H1 (cell line): ENCODE data around the gene RNASEH2A. TPM values are rescaled to one million over a fixed set of nuclear protein-coding genes. Genes with fewer than 3 reads are reported as not detected.

Experiments used
- CTCF ChIA-PET: fragments of 300-600 bp; sonication (Branson Sonifier 250); formaldehyde crosslinking; loops from one replicate; lab custom pipeline; 2021; ENCODE audit not compliant: partially characterized antibody; lab: Charles Lee
- POLR2A ChIA-PET: fragments of 300-600 bp; sonication (Branson Sonifier 250); formaldehyde crosslinking; loops from one replicate; lab custom pipeline; 2021; ENCODE audit warnings: inconsistent platforms; ENCODE audit not compliant: partially characterized antibody; lab: Charles Lee
- DNase-seq, 2 experiments: peaks; one replicate each; pipeline versions ENCODE4 v3.0.0 to v3.0.0-alpha.2; 2010 to 2022; ENCODE audit warnings: low spot score in 2 of 2, low read depth in 1 of 2, mixed read lengths in 1 of 2
- FAIRE-seq: peaks from 2 replicates; lab custom pipeline; 2011; peaks lifted over from hg19 to GRCh38; lab: Jason Lieb, UNC
- H2AFZ ChIP-seq: 2 replicates; pipeline ENCODE4 v1.8.1; 2012; ENCODE audit warnings: low read length, inconsistent platforms
- H2AK5ac ChIP-seq: 2 replicates; pipeline ENCODE4 v1.6.1; 2013; ENCODE audit warnings: low read depth, low read length
- H2BK120ac ChIP-seq: replicated peaks from 2 replicates; pipeline ENCODE3; 2013; ENCODE audit warnings: low read depth, low read length, inconsistent platforms
- H2BK12ac ChIP-seq: 2 replicates; pipeline ENCODE4 v1.6.1; 2013; ENCODE audit warnings: low read depth, low read length
- H2BK15ac ChIP-seq: 2 replicates; pipeline ENCODE4 v1.6.1; 2013; ENCODE audit warnings: low read length
- H2BK20ac ChIP-seq: 2 replicates; pipeline ENCODE4 v1.6.1; 2013; ENCODE audit warnings: low read length
- H2BK5ac ChIP-seq: 2 replicates; pipeline ENCODE4 v1.6.1; 2013; ENCODE audit warnings: low read depth, low read length
- H3K14ac ChIP-seq: 2 replicates; pipeline ENCODE4 v1.6.1; 2013; ENCODE audit warnings: inconsistent platforms; ENCODE audit not compliant: insufficient read length
- H3K18ac ChIP-seq: 2 replicates; pipeline ENCODE4 v1.6.1; 2013; ENCODE audit warnings: low read length; ENCODE audit errors: extremely low read depth
- H3K23ac ChIP-seq: 2 replicates; pipeline ENCODE4 v1.6.1; 2013; ENCODE audit warnings: inconsistent platforms; ENCODE audit not compliant: insufficient read length
- H3K23me2 ChIP-seq: 2 replicates; pipeline ENCODE4 v1.6.1; 2013; ENCODE audit warnings: low read depth, low read length
- H3K27ac ChIP-seq: 2 replicates; pipeline ENCODE4 v1.6.1; 2011; ENCODE audit warnings: low read depth, low read length, inconsistent platforms
- H3K27me3 ChIP-seq, 4 experiments: replicated peaks in 1 of 4; 1 replicate in 1 of 4; 2 replicates in 3 of 4; pipeline versions ENCODE4 v1.6.1 to v1.8.1; 2011 to 2013; ENCODE audit warnings: low read length in 3 of 4, mild to moderate bottlenecking in 3 of 4, inconsistent platforms in 2 of 4, mixed read lengths in 2 of 4, moderate library complexity in 1 of 4; ENCODE audit not compliant: control insufficient read depth in 3 of 4, insufficient read depth in 3 of 4; ENCODE audit errors: extremely low read depth in 1 of 4
- H3K36me3 ChIP-seq, 4 experiments: 2 replicates each; pipeline versions ENCODE4 v1.6.1 to v1.8.1; 2011 to 2013; ENCODE audit warnings: mild to moderate bottlenecking in 4 of 4, low read length in 3 of 4, moderate library complexity in 2 of 4, control low read depth in 1 of 4, inconsistent platforms in 1 of 4; ENCODE audit not compliant: insufficient read depth in 4 of 4, control insufficient read depth in 2 of 4
- H3K4ac ChIP-seq: replicated peaks from 2 replicates; pipeline ENCODE3; 2013; ENCODE audit warnings: low read length, low read depth, mixed read lengths, inconsistent platforms; ENCODE audit not compliant: insufficient read length
- H3K4me1 ChIP-seq, 4 experiments: replicated peaks in 1 of 4; 1 replicate in 1 of 4; 2 replicates in 3 of 4; pipeline versions ENCODE4 v1.6.1 to v1.8.1; 2011 to 2013; ENCODE audit warnings: low read length in 3 of 4, inconsistent platforms in 2 of 4, mixed read lengths in 1 of 4; ENCODE audit not compliant: insufficient read depth in 4 of 4, control insufficient read depth in 3 of 4
- H3K4me2 ChIP-seq, 2 experiments: 2 replicates each; pipeline versions ENCODE4 v1.6.1 to v1.8.1; 2011 to 2013; ENCODE audit warnings: low read depth in 2 of 2, low read length in 2 of 2, control low read depth in 1 of 2, inconsistent platforms in 1 of 2, mild to moderate bottlenecking in 1 of 2; ENCODE audit not compliant: insufficient read depth in 1 of 2
- H3K4me3 ChIP-seq, 4 experiments: fragments of 200-600, 300-600 bp in 1 of 4; sonication (generic), shearing (Covaris generic), sonication (Bioruptor Twin) in 1 of 4; 2 replicates each; pipeline versions ENCODE4 v1.5.1 to v1.8.1; 2011 to 2016; ENCODE audit warnings: low read length in 4 of 4, low read depth in 3 of 4, control low read depth in 2 of 4, inconsistent platforms in 2 of 4, mild to moderate bottlenecking in 2 of 4, mixed read lengths in 1 of 4, moderate library complexity in 1 of 4; ENCODE audit not compliant: insufficient read depth in 2 of 4; ENCODE audit errors: extremely low read depth in 1 of 4
- H3K56ac ChIP-seq: replicated peaks from 2 replicates; pipeline ENCODE3; 2013; ENCODE audit warnings: low read depth, mild to moderate bottlenecking, mixed read lengths, low read length, inconsistent platforms; ENCODE audit not compliant: insufficient read length
- H3K79me1 ChIP-seq: 2 replicates; pipeline ENCODE4 v1.6.1; 2013; ENCODE audit warnings: low read depth, low read length, control low read depth
- H3K79me2 ChIP-seq, 2 experiments: 2 replicates each; pipeline versions ENCODE4 v1.6.1 to v1.8.1; 2012 to 2013; ENCODE audit warnings: low read length in 2 of 2, mild to moderate bottlenecking in 2 of 2, inconsistent platforms in 1 of 2; ENCODE audit not compliant: insufficient read depth in 2 of 2, control insufficient read depth in 1 of 2
- H3K9ac ChIP-seq, 4 experiments: replicated peaks in 1 of 4; 1 replicate in 1 of 4; 2 replicates in 3 of 4; pipeline versions ENCODE4 v1.6.1 to v1.8.1; 2011 to 2013; ENCODE audit warnings: low read depth in 3 of 4, low read length in 3 of 4, control low read depth in 2 of 4, mild to moderate bottlenecking in 2 of 4, moderate library complexity in 2 of 4, inconsistent platforms in 1 of 4; ENCODE audit errors: extremely low read depth in 1 of 4
- H3K9me3 ChIP-seq, 2 experiments: 2 replicates each; pipeline versions ENCODE4 v1.6.1 to v1.8.1; 2012 to 2013; ENCODE audit warnings: mild to moderate bottlenecking in 2 of 2, moderate library complexity in 2 of 2, control low read depth in 1 of 2, inconsistent platforms in 1 of 2, low read depth in 1 of 2, low read length in 1 of 2, mixed read lengths in 1 of 2; ENCODE audit not compliant: insufficient read depth in 2 of 2
- H4K20me1 ChIP-seq, 2 experiments: replicated peaks in 1 of 2; 2 replicates each; pipeline versions ENCODE3 to v1.8.1; 2011 to 2013; ENCODE audit warnings: inconsistent platforms in 2 of 2, low read length in 2 of 2, mild to moderate bottlenecking in 1 of 2; ENCODE audit not compliant: insufficient read depth in 2 of 2, control insufficient read depth in 1 of 2
- H4K5ac ChIP-seq: 2 replicates; pipeline ENCODE4 v1.6.1; 2013; ENCODE audit warnings: low read length, low read depth, mixed read lengths, inconsistent platforms; ENCODE audit not compliant: insufficient read length
- H4K8ac ChIP-seq: 2 replicates; pipeline ENCODE4 v1.8.0; 2013; ENCODE audit warnings: mild to moderate bottlenecking, moderate library complexity, low read length, inconsistent platforms; ENCODE audit not compliant: insufficient read depth; ENCODE audit errors: extremely low read depth
- H4K91ac ChIP-seq: replicated peaks from 2 replicates; pipeline ENCODE3; 2013; ENCODE audit warnings: low read length, mixed read lengths, inconsistent platforms; ENCODE audit not compliant: insufficient read length
- ASH2L ChIP-seq: fragments of 200-600, 300-600 bp; sonication (generic); IDR thresholded peaks from one replicate; pipeline ENCODE4 v1.7.1; 2017; ENCODE audit warnings: low read length
- KDM5A ChIP-seq: fragments of 200-600 bp; IDR thresholded peaks from 2 replicates; pipeline ENCODE4 v1.7.1; 2012; ENCODE audit warnings: mild to moderate bottlenecking, low read length, inconsistent platforms, mixed read lengths
- PHF8 ChIP-seq: fragments of 200-600 bp; sonication (generic); conservative IDR thresholded peaks from 2 replicates; pipeline ENCODE4 v1.7.1; 2012; ENCODE audit warnings: low read depth, mild to moderate bottlenecking, inconsistent platforms, low read length, moderate library complexity
- SP2 ChIP-seq: IDR thresholded peaks from 2 replicates; pipeline ENCODE4 v1.6.1; 2012; ENCODE audit warnings: mild to moderate bottlenecking, low read length, inconsistent platforms
- WGBS, 2 experiments: shearing (Covaris generic) in 1 of 2; methylation state at CpG; one replicate each; pipeline versions ENCODE4 v1.1.6 to v1.1.7; 2013 to 2015; ENCODE audit warnings: low lambda C conversion rate in 2 of 2, mixed read lengths in 2 of 2, inconsistent platforms in 1 of 2, low coverage in 1 of 2, missing lambda C conversion rate in 1 of 2; ENCODE audit not compliant: insufficient replicate concordance in 2 of 2, insufficient coverage in 1 of 2, insufficient read length in 1 of 2; ENCODE audit errors: extremely low coverage in 1 of 2, missing lambda C conversion rate in 1 of 2; 5-methylcytosine and 5-hydroxymethylcytosine counted together
- long read RNA-seq, 2 experiments: library from RNA in 1 of 2; library from capped mRNA in 1 of 2; stranded (forward); transcript quantifications; one replicate each; pipeline ENCODE4 v2.0.0, GENCODE V29; 2021; ENCODE audit warnings: inconsistent platforms in 1 of 2
- polyA minus RNA-seq, 3 experiments: library from RNA; depleted of rRNA, polyadenylated mRNA; stranded (reverse); fragments of >200 nt; gene quantifications; 1 replicate in 2 of 3; 2 replicates in 1 of 3; pipeline ENCODE4 v1.2.3, GENCODE V29; 2011
- polyA plus RNA-seq, 7 experiments: library from polyadenylated mRNA; depleted of rRNA in 3 of 7; stranded (reverse) in 5 of 7; unstranded in 2 of 7; fragments of >200 nt in 5 of 7; fragments of 200-250 nt in 2 of 7; gene quantifications; 1 replicate in 5 of 7; 2 replicates in 1 of 7; 4 replicates in 1 of 7; pipeline versions ENCODE4 v1.2.1 to v1.2.3, GENCODE V29; 2011 to 2013; ENCODE audit warnings: missing spikeins in 2 of 7, mixed read lengths in 2 of 7
- total RNA-seq: library from RNA; stranded (reverse); fragmentation: NEBNext Ultra II Directional; extraction: Animal tissue kit (Norgen Biotek cat#: 25700); gene quantifications from 2 replicates; pipeline ENCODE4 v1.2.1, GENCODE V29; 2021
- TF ChIP-seq, protein P1 (sequence below): IDR thresholded peaks from 2 replicates; pipeline ENCODE4 v1.6.1; 2012; ENCODE audit warnings: low read length, inconsistent platforms

Gene RNASEH2A
- total RNA-seq, result 67.5 and 67.9 TPM in 2 replicates
- polyA plus RNA-seq (2011; rRNA removed), result 120 and 141 TPM in 2 replicates
- 161 TPM for polyA plus RNA-seq (2011; cell fraction: cytosol; rRNA removed)
- 134 TPM for polyA plus RNA-seq (2011; cell fraction: nucleus; rRNA removed)
- polyA plus RNA-seq (2012, experiment 1 of 2), result 81.7 to 123 TPM (median 102 TPM) in 4 replicates
- polyA plus RNA-seq (2012, experiment 2 of 2), result 95.9 TPM
- polyA plus RNA-seq (2013, experiment 1 of 2), result 35.1 TPM
- polyA plus RNA-seq (2013, experiment 2 of 2), result 33.3 TPM
- polyA minus RNA-seq (2011; rRNA and poly(A)+ RNA removed), result 103 and 105 TPM in 2 replicates
- polyA minus RNA-seq (2011; cell fraction: cytosol; rRNA and poly(A)+ RNA removed), result 52.5 TPM
- polyA minus RNA-seq (2011; cell fraction: nucleus; rRNA and poly(A)+ RNA removed), result 32.0 TPM
- long read RNA-seq, experiment 1, transcript RNASEH2A-201 (8 exons, 2,753 nt), result major isoform, 37 of 76 reads
- long read RNA-seq, experiment 1, partial matches to known transcripts, result 20 of 76 reads
- long read RNA-seq, experiment 1, other reads (novel, unspliced or antisense), result 18 of 76 reads
- long read RNA-seq, experiment 2, transcript RNASEH2A-201 (8 exons, 2,753 nt), result major isoform, 201 of 222 reads
- long read RNA-seq, experiment 2, partial matches to known transcripts, result 8 of 222 reads
- long read RNA-seq, experiment 2, other reads (novel, unspliced or antisense), result 6 of 222 reads

DNA sequence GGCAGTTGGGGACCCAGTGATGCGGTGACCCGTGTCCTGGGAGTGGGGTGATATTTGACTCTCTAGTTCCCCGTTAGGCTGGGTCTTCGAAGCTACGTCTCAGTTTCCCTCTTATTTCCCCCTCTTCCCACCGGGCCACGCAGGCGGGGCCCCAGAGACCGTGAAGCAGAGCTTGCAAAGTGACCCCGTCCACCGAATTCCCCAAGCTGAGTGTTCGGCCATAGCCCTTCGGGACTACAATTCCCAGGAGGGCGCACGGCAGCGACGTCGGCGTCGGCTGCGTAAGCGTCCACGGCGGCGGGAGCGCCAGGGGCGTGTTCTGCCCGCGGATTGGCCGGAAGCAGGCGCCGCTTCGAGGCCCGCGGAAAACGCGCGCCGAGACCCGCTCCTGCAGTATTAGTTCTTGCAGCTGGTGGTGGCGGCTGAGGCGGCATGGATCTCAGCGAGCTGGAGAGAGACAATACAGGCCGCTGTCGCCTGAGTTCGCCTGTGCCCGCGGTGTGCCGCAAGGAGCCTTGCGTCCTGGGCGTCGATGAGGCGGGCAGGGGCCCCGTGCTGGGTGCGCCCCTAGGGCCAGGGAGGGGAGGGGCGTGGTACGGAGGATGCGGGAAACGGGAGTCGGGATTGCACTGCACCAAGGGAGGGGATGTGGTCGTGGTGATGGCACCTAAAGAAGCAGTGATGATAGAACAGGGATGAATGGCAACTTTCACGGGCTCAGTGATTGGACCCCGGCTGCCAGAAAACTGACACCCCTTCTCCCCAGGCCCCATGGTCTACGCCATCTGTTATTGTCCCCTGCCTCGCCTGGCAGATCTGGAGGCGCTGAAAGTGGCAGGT, at the start of gene RNASEH2A:
Gene RNASEH2A (plus strand): TSS at position 343 of the 840 bp plus-strand sequence. CDS start 90 bp downstream, at position 433.
- Histone ChIP-seq H2AK5ac (no peak within 1 kb of the TSS), H3K23ac (no peak within 1 kb of the TSS), H3K18ac (peak within 1 kb of the TSS; percentile 53; the same call in 1 of the 2 replicates), H2BK15ac (no peak within 1 kb of the TSS), H3K79me1 (no peaks in the 10 kb centered on the region), H4K8ac (peak within 1 kb of the TSS; percentile 95; the same call in 1 of the 2 replicates), H3K36me3 (peaks cover 5 to 32% (median 9%) of the 10 kb centered on the region in 4 experiments; a peak in 6 of 8 replicates), H3K4me2 (peak within 1 kb of the TSS; percentile 88), H2AFZ (peak within 1 kb of the TSS; percentile 74), H3K4me3 (peak within 1 kb of the TSS; percentile 78 to 87 (median 80)), H4K20me1 (no peaks in the 10 kb centered on the region), H2BK20ac (no peak within 1 kb of the TSS), H3K23me2 (peaks cover 14% of the 10 kb centered on the region; the same call in 1 of the 2 replicates), H2BK12ac (no peak within 1 kb of the TSS), H4K91ac (peak within 1 kb of the TSS; percentile 93), H4K5ac (peak within 1 kb of the TSS; percentile 49), H3K14ac (no peak within 1 kb of the TSS), H3K56ac (no peak within 1 kb of the TSS), H3K9ac (peak within 1 kb of the TSS; percentile 73 to 88 (median 80)), H3K79me2 (peaks cover 0 to 4% of the 10 kb centered on the region in 2 experiments; a peak in 1 of 4 replicates), H3K4me1 (peaks cover 0 to 14% (median 9%) of the 10 kb centered on the region in 4 experiments; a peak in 6 of 7 replicates), H3K9me3 (0 out of 4 replicates have a peak, but pooled peaks cover 0 to 2% of the 10 kb centered on the region in 2 experiments), H2BK120ac (no peak within 1 kb of the TSS), H3K4ac (no peak within 1 kb of the TSS), H2BK5ac (peak within 1 kb of the TSS; percentile 91; the same call in 1 of the 2 replicates), H3K27ac (peak within 1 kb of the TSS; percentile 33; the same call in 1 of the 2 replicates), H3K27me3 (peaks cover 0 to 4% (median under 1%) of the 10 kb centered on the region in 4 experiments; a peak in 2 of 7 replicates)
- peak in 1 of 2 experiments; percentile 91 for DNase-seq
- ChIA-PET POLR2A (interaction anchor here (0.5 to 2.3 kb wide), 17 partner anchors 8 to 144 kb away, joined by 3 to 11 read pairs (median 3); partner anchors contain the start of genes DNASE2 and JUNB), CTCF (interaction anchor here (0.6 to 17.9 kb wide), 14 partner anchors 9 to 159 kb away, joined by 3 to 288 read pairs (median 4); partner anchors contain the start of genes JUNB and RTBDN)
- 6% methylated on average over 64 of the region's 66 CpGs; no CpG with 5 or more reads in 1 of the 2 experiments for WGBS, 2 experiments
- FAIRE-seq, result no peak
- TF ChIP-seq ASH2L, result peak; percentile 88
- peak; percentile 62; the same call in 1 of the 2 replicates for TF ChIP-seq KDM5A
- TF ChIP-seq, protein P1, sequence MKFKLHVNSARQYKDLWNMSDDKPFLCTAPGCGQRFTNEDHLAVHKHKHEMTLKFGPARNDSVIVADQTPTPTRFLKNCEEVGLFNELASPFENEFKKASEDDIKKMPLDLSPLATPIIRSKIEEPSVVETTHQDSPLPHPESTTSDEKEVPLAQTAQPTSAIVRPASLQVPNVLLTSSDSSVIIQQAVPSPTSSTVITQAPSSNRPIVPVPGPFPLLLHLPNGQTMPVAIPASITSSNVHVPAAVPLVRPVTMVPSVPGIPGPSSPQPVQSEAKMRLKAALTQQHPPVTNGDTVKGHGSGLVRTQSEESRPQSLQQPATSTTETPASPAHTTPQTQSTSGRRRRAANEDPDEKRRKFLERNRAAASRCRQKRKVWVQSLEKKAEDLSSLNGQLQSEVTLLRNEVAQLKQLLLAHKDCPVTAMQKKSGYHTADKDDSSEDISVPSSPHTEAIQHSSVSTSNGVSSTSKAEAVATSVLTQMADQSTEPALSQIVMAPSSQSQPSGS, result no peak
- TF ChIP-seq PHF8, result peak; percentile 90
- TF ChIP-seq SP2, result no peak
